GM19239 (cell line): ENCODE data around the gene PDCD10.

Source experiments
- DNase-seq: peaks from one replicate; pipeline ENCODE4 v3.0.0; 2011; ENCODE audit warnings: low spot score; ENCODE audit not compliant: insufficient read length
- FAIRE-seq: peaks from 2 replicates; lab custom pipeline; 2011; peaks lifted over from hg19 to GRCh38; lab: Jason Lieb, UNC

The PDCD10 gene

GRCh38 chr3:167691366-167691765 lies 43.3 kb downstream of the PDCD10 start:
- DNase-seq: peak; percentile 44
- peak; percentile 89 for FAIRE-seq

GRCh38 chr3:167684388-167684993 lies 50.2 kb downstream of the PDCD10 start:
- peak; percentile 42 for FAIRE-seq
- no peak for DNase-seq

- FAIRE-seq: no peak
- no peak for DNase-seq
These were observed 55.2 kb downstream of the PDCD10 start for GRCh38 chr3:167679526-167679925.

- DNase-seq: no peak
- FAIRE-seq: no peak
These were observed 58.8 kb downstream of the PDCD10 start for GRCh38 chr3:167675848-167676247.

- FAIRE-seq: no peak
These were observed 61.5 kb downstream of the PDCD10 start for GRCh38 chr3:167673221-167673620.

GRCh38 chr3:167671878-167672427 lies 62.7 kb downstream of the PDCD10 start:
- DNase-seq (no peak), FAIRE-seq (no peak)

More at GRCh38 chr3:167673221-167673620, 61.5 kb downstream of the PDCD10 start:
- no peak for DNase-seq

- FAIRE-seq: no peak
- DNase-seq: no peak
These were observed 65.0 kb downstream of the PDCD10 start for GRCh38 chr3:167669699-167670098.

- DNase-seq: no peak
- no peak for FAIRE-seq
These were observed 66.0 kb downstream of the PDCD10 start for GRCh38 chr3:167668651-167669050.

GRCh38 chr3:167666563-167666962 lies 68.1 kb downstream of the PDCD10 start:
- DNase-seq (no peak), FAIRE-seq (no peak)

- FAIRE-seq (no peak), DNase-seq (no peak)
These were observed 71.7 kb downstream of the PDCD10 start for GRCh38 chr3:167662919-167663400.

- DNase-seq (no peak), FAIRE-seq (no peak)
These were observed 76.9 kb downstream of the PDCD10 start for GRCh38 chr3:167657684-167658225.

- no peak for FAIRE-seq
- no peak for DNase-seq
These were observed 77.9 kb downstream of the PDCD10 start for GRCh38 chr3:167656821-167657220.

GRCh38 chr3:167653760-167654159 lies 80.9 kb downstream of the PDCD10 start, which contains the start of gene WDR49:
Gene WDR49 (minus strand): TSS chr3:167653942. CDS start chr3:167653425, 517 bp downstream.
- DNase-seq (no peak), FAIRE-seq (peak; percentile 23)

- no peak for FAIRE-seq
- DNase-seq: no peak
These were observed 81.5 kb downstream of the PDCD10 start for GRCh38 chr3:167653155-167653554.

GRCh38 chr3:167651826-167652225 lies 82.9 kb downstream of the PDCD10 start:
- no peak for DNase-seq
- no peak for FAIRE-seq

- no peak for DNase-seq
These were observed 84.2 kb downstream of the PDCD10 start for GRCh38 chr3:167650459-167650858.

GRCh38 chr3:167649746-167650145 lies 84.9 kb downstream of the PDCD10 start:
- FAIRE-seq (no peak), DNase-seq (no peak)

More at GRCh38 chr3:167650459-167650858, 84.2 kb downstream of the PDCD10 start:
- no peak for FAIRE-seq

GRCh38 chr3:167644611-167645010 lies 90.1 kb downstream of the PDCD10 start:
- DNase-seq: no peak

More at GRCh38 chr3:167644611-167645010, 90.1 kb downstream of the PDCD10 start:
- no peak for FAIRE-seq
